ENCODE results near the gene KRT86.

The KRT86 gene

DNA sequence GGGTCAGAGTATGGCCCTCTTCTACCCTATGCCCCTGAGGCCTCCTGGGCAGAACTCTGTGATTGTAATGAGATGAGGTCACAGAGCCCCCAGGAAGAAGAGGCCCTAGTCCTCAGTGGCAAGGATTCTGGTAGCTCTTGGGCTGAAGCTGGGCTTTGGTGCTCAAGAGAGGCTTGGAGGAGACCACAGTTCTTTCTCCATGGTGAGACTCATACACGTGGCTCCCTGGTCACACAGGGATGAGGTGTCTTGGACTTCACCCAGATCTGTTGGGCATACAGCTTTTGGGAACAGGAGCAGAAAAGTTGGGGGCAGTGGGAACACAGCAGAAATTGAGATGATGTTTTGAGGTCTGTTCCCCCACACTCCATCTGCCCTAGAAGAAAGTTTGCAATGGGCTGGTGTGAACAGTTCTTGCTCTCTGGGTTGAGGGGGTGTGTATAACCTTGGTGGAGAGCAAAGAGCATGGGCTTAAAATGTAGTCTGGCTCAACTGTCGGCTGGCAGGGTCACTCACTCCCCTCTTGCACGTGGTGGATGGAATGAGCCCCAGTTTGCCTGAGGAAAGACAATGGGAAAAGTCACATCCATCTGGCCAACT is at the start of gene KRT86:
Gene KRT86 (plus strand): TSS at position 125 of the 600 bp plus-strand sequence. CDS start 27,272 bp downstream, outside the sequence.
- no peaks in the 10 kb centered on the region for H3K36me3 ChIP-seq (ENCODE audit: control insufficient read depth, insufficient read depth, low read length)
- peaks cover 11% of the 10 kb centered on the region for H3K4me1 ChIP-seq (ENCODE audit: control insufficient read depth, insufficient read depth, low read length)
- H3K27ac ChIP-seq (ENCODE audit: low read depth, low read length) = no peak within 1 kb of the TSS
- H3K4me3 ChIP-seq (ENCODE audit: low read length) = no peak within 1 kb of the TSS
- H3K9ac ChIP-seq (ENCODE audit: low read length) = no peak within 1 kb of the TSS
- H3K27me3 ChIP-seq (ENCODE audit: control insufficient read depth, insufficient read depth, low read length) = peaks cover 2% of the 10 kb centered on the region

DNA sequence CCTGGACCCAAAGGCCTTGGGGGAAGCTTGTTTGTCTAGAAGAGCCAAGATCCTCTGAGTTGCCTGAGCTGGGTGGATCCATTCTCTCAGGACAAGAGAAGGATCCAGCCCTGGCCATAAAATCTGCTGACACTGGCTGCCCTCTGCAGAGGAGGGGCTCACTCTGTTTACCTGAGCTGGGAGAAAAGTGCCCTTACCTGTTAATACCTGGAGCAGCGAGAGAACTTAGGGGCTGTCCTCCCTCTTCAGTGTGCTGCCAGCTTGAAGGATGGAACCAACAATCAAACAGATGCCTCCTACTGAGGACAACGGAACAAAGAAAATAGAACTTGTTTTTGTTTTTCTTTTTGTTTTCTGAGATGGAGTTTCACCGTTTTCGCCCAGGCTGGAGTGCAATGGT is 48.7 kb upstream of the KRT86 start:
- Histone ChIP-seq H3K36me3 (ENCODE audit: control insufficient read depth, insufficient read depth, low read length) (no peaks in the 10 kb centered on the region), H3K27me3 (ENCODE audit: control insufficient read depth, insufficient read depth, low read length) (no peaks in the 10 kb centered on the region), H3K27ac (ENCODE audit: low read depth, low read length) (no peak overlapping the region), H3K4me3 (ENCODE audit: low read length) (no peak overlapping the region), H3K9ac (ENCODE audit: low read length) (no peak overlapping the region), H3K4me1 (ENCODE audit: control insufficient read depth, insufficient read depth, low read length) (no peaks in the 10 kb centered on the region)

- peaks cover 4% of the 10 kb centered on the region for H3K27me3 ChIP-seq (ENCODE audit: control insufficient read depth, insufficient read depth, low read length)
- H3K27ac ChIP-seq (ENCODE audit: low read depth, low read length) = no peak overlapping the region
- H3K4me1 ChIP-seq (ENCODE audit: control insufficient read depth, insufficient read depth, low read length) = no peaks in the 10 kb centered on the region
- H3K4me3 ChIP-seq (ENCODE audit: low read length) = no peak overlapping the region
- no peak overlapping the region for H3K9ac ChIP-seq (ENCODE audit: low read length)
- no peaks in the 10 kb centered on the region for H3K36me3 ChIP-seq (ENCODE audit: control insufficient read depth, insufficient read depth, low read length)
Observed at GRCh38 chr12:52226446-52226845, 48.0 kb upstream of the KRT86 start.

- Histone ChIP-seq H3K4me1 (ENCODE audit: control insufficient read depth, insufficient read depth, low read length) (no peaks in the 10 kb centered on the region), H3K27ac (ENCODE audit: low read depth, low read length) (no peak overlapping the region), H3K4me3 (ENCODE audit: low read length) (no peak overlapping the region), H3K9ac (ENCODE audit: low read length) (no peak overlapping the region), H3K36me3 (ENCODE audit: control insufficient read depth, insufficient read depth, low read length) (no peaks in the 10 kb centered on the region), H3K27me3 (ENCODE audit: control insufficient read depth, insufficient read depth, low read length) (peaks cover 4% of the 10 kb centered on the region)
Observed at GRCh38 chr12:52227606-52228166, 46.8 kb upstream of the KRT86 start.

DNA sequence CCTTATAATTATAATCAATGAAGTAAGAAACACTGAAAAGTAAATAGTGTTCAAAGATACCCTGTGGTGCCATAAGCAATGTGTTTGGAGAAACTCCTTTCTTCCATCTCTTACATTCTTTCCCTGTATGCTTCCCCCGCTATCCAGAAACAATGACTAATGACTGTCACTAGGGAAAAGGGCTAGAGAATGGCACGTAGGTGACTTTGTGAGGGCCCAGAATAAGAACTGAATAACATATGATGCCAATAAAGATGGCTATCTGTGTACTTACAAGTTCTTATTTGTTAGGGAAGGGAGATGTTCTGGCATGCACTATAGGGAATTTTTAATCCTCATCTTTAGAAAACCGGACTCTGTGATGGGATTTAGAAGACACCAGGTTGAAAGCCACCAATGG is 46.1 kb upstream of the KRT86 start:
- Histone ChIP-seq H3K4me3 (ENCODE audit: low read length) (no peak overlapping the region), H3K36me3 (ENCODE audit: control insufficient read depth, insufficient read depth, low read length) (no peaks in the 10 kb centered on the region), H3K27me3 (ENCODE audit: control insufficient read depth, insufficient read depth, low read length) (peaks cover 4% of the 10 kb centered on the region), H3K4me1 (ENCODE audit: control insufficient read depth, insufficient read depth, low read length) (no peaks in the 10 kb centered on the region), H3K9ac (ENCODE audit: low read length) (no peak overlapping the region), H3K27ac (ENCODE audit: low read depth, low read length) (no peak overlapping the region)

DNA sequence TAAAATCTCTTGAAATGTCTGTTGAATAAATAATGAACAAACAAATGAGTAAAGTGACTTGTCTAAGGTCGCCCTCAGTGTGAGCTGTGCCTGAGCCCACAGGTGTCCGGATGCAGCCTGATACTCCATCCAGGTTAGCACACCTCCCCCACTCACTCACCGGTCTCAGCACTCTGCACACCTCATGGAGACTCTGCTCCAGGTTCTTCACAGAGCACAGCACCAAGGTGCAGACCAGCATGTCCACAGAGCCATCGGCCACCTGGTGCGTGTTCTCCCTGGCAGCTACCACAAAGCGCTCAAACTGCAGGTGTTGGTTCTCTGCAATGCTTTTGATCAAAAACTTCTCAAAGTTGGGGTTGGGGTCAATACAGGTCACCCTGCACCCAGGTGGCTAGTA is 45.5 kb upstream of the KRT86 start:
- H3K36me3 ChIP-seq (ENCODE audit: control insufficient read depth, insufficient read depth, low read length) = no peaks in the 10 kb centered on the region
- H3K4me3 ChIP-seq (ENCODE audit: low read length) = no peak overlapping the region
- H3K27me3 ChIP-seq (ENCODE audit: control insufficient read depth, insufficient read depth, low read length) = peaks cover 7% of the 10 kb centered on the region
- no peaks in the 10 kb centered on the region for H3K4me1 ChIP-seq (ENCODE audit: control insufficient read depth, insufficient read depth, low read length)
- H3K27ac ChIP-seq (ENCODE audit: low read depth, low read length) = no peak overlapping the region
- H3K9ac ChIP-seq (ENCODE audit: low read length) = no peak overlapping the region

DNA sequence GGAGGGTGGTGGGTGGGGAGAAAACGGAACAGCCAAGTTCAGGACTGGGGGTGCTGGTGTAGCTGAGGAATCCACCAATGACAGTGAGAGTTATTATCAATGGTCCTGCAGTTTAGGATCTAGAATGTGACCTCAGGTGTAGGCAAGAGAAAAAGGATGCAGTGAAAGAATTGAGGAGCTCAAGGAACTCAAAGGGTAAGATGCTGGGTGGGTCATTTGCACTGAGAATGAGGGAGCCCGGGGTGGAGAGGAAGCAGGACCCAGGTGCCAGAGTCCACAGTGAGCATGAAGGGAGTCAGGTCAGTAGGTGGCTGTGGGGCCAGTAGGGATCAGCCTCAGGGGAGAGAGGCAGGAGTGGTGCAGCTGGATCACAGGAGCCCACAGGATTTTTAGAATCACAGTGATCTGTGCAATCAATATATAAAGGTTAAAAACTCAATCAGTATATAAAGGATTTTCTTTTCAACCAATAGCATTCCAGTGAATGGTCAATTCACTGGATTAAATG is 44.6 kb upstream of the KRT86 start:
- H3K9ac ChIP-seq (ENCODE audit: low read length) = no peak overlapping the region
- H3K27me3 ChIP-seq (ENCODE audit: control insufficient read depth, insufficient read depth, low read length) = peaks cover 9% of the 10 kb centered on the region
- H3K36me3 ChIP-seq (ENCODE audit: control insufficient read depth, insufficient read depth, low read length) = no peaks in the 10 kb centered on the region
- no peaks in the 10 kb centered on the region for H3K4me1 ChIP-seq (ENCODE audit: control insufficient read depth, insufficient read depth, low read length)
- H3K27ac ChIP-seq (ENCODE audit: low read depth, low read length) = no peak overlapping the region
- H3K4me3 ChIP-seq (ENCODE audit: low read length) = no peak overlapping the region

DNA sequence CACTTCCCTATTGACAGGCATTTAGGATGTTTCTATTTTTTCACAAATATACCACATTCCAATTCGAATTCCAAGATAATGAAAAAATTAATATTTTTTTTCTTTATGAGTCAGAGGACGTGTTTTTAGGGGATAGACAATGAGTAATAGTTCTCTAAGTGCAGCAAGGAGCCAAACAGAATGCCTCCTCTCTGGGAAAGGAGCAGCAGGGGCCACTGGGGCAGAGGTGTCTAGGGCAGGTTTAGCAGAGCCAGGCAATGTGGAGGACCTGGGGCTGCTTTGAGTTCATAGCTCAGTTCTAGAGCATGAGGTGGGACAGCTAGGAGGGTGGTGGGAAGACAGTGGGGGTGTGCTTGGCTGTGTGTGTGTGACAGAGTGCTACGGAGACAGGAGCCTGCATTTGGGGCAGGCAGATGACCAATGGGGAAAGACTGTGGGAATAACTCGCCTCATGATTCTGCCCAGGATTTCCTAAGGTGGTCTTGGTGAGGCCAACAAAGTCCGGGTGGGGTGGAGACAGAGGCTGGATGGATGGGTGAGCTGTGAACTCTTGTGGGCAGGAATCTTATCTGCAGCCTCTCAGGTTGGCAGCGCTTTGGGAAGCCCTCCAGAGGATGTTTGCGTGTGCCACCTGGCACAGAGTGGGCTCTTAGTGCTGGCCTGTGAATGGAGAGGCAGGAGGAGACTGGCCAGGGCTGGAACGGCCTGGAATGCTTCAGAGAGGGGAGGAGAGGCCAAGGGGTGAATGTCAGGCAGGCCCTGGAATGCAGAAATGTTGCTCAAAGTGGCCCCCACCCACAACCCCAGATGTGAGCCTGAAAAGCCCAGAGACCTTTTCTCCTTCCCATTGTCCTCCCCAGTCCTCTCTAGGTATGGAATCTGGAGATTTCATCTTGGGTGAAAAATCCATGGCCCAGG is 43.8 kb upstream of the KRT86 start:
- Histone ChIP-seq H3K27ac (ENCODE audit: low read depth, low read length) (no peak overlapping the region), H3K9ac (ENCODE audit: low read length) (no peak overlapping the region), H3K36me3 (ENCODE audit: control insufficient read depth, insufficient read depth, low read length) (no peaks in the 10 kb centered on the region), H3K4me3 (ENCODE audit: low read length) (no peak overlapping the region), H3K4me1 (ENCODE audit: control insufficient read depth, insufficient read depth, low read length) (no peaks in the 10 kb centered on the region), H3K27me3 (ENCODE audit: control insufficient read depth, insufficient read depth, low read length) (peaks cover 10% of the 10 kb centered on the region)

DNA sequence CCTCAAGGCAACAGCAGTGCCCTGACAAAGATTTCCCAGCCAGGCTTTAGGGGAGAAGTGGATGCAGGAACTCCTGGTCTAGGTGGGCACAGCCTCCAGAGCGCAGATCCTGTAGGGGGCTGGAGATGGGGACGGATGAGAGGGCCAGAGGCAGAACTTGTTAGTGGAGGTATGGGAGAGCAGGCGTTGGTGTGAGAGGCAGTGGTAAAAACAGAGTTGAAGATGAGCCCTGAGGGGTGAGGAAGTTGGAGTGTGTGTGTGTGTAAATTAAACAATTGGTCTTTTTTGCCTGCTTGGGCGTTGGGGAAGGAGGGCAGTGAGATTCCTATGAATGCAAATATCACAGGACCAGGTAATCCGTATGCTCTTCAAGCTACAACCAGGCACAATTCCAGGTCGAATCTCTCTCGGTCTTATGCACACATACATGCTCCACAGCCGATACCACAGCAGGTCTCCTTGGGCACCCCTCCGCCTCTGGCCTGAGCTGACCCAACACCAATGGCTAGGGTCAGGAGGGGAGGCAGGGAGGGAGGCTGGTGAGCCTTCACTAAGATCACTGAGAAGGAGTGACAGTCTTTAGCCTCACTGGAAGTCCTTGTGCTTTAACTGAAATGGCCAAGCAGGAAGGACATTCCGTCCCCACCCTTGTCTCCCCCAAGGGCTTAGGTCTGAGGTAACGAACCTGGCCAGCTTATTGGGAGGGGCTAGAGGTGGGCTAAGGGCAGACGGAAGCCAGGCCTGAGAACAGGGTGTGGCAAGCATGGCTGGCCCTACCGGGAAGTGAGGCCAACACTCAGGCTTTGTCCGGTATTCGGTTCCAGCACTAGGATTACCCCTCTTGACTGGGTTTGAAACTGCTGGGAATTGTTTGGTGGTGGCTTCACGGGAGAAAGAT is 42.9 kb upstream of the KRT86 start:
- H3K4me1 ChIP-seq (ENCODE audit: control insufficient read depth, insufficient read depth, low read length) = no peaks in the 10 kb centered on the region
- H3K27ac ChIP-seq (ENCODE audit: low read depth, low read length) = no peak overlapping the region
- no peaks in the 10 kb centered on the region for H3K36me3 ChIP-seq (ENCODE audit: control insufficient read depth, insufficient read depth, low read length)
- H3K4me3 ChIP-seq (ENCODE audit: low read length) = no peak overlapping the region
- peaks cover 10% of the 10 kb centered on the region for H3K27me3 ChIP-seq (ENCODE audit: control insufficient read depth, insufficient read depth, low read length)
- no peak overlapping the region for H3K9ac ChIP-seq (ENCODE audit: low read length)

GRCh38 chr12:52232203-52232673 is 42.2 kb upstream of the KRT86 start:
- H3K27ac ChIP-seq (ENCODE audit: low read depth, low read length) = no peak overlapping the region
- no peak overlapping the region for H3K9ac ChIP-seq (ENCODE audit: low read length)
- no peaks in the 10 kb centered on the region for H3K4me1 ChIP-seq (ENCODE audit: control insufficient read depth, insufficient read depth, low read length)
- H3K36me3 ChIP-seq (ENCODE audit: control insufficient read depth, insufficient read depth, low read length) = no peaks in the 10 kb centered on the region
- H3K27me3 ChIP-seq (ENCODE audit: control insufficient read depth, insufficient read depth, low read length) = peaks cover 10% of the 10 kb centered on the region
- H3K4me3 ChIP-seq (ENCODE audit: low read length) = no peak overlapping the region

DNA sequence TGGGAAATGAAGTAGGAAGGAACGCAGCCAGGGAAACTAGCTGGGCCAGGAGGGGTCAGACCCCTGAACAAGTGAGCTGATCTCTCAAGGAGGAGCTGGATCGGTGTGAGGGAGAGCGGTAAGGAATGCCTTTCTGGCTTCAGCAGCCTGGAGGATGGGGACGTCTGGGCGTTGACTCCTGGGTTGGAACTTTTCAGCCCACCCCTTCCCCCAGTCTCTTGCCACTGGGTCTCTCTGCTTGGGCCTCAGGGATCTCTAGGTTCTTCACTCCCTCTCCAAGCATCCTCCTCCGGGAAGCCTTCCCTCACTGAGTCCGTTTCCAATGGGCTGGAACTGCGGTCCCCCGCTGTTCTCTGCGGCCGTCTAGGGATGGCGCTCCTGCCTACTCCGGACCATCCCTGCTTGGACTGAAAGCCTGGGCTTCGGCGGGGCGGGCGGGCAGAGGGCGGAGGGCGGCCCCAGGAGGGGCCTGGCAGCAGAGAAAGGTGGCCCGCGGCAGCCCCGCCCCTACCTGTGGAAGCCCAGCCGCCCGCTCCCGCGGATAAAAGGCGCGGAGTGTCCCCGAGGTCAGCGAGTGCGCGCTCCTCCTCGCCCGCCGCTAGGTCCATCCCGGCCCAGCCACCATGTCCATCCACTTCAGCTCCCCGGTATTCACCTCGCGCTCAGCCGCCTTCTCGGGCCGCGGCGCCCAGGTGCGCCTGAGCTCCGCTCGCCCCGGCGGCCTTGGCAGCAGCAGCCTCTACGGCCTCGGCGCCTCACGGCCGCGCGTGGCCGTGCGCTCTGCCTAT is 41.6 kb upstream of the KRT86 start, which contains the start of gene KRT7:
Gene KRT7 (plus strand): TSS at position 570 of the 788 bp plus-strand sequence. CDS start 54 bp downstream, at position 624.
- Histone ChIP-seq H3K4me3 (ENCODE audit: low read length) (no peak within 1 kb of the TSS), H3K4me1 (ENCODE audit: control insufficient read depth, insufficient read depth, low read length) (no peaks in the 10 kb centered on the region), H3K9ac (ENCODE audit: low read length) (no peak within 1 kb of the TSS), H3K36me3 (ENCODE audit: control insufficient read depth, insufficient read depth, low read length) (no peaks in the 10 kb centered on the region), H3K27me3 (ENCODE audit: control insufficient read depth, insufficient read depth, low read length) (peaks cover 10% of the 10 kb centered on the region), H3K27ac (ENCODE audit: low read depth, low read length) (no peak within 1 kb of the TSS)

All from rectal smooth muscle tissue (tissue), 1 donor.